Vagina (tissue), 2 donors: Measurements from ENCODE around the gene ADAMTS9. TPM values are rescaled to one million over a fixed set of nuclear protein-coding genes. Genes with fewer than 3 reads are reported as not detected.

Experiments used
- DNase-seq, 2 donors: peaks; one replicate each; pipeline ENCODE4 v3.0.0-alpha.2; 2017; ENCODE audit errors: extremely low spot score in 2 of 2
- H3K27ac ChIP-seq: fragments of 200-600 bp; sonication (generic); one replicate; pipeline ENCODE4 v1.5.1; 2019
- H3K27me3 ChIP-seq: fragments of 200-600 bp; sonication (generic); one replicate; pipeline ENCODE4 v1.5.1; 2019
- H3K36me3 ChIP-seq, 2 donors: fragments of 200-600 bp; sonication (generic); one replicate each; pipeline ENCODE4 v1.5.1; 2017 to 2019
- H3K4me1 ChIP-seq: fragments of 200-600 bp; sonication (generic); one replicate; pipeline ENCODE4 v1.5.1; 2019
- H3K4me3 ChIP-seq, 2 donors: fragments of 200-600 bp; sonication (generic); 1 replicate in 1 of 2; 2 replicates in 1 of 2; pipeline ENCODE4 v1.5.1; 2016 to 2019
- H3K9me3 ChIP-seq: fragments of 200-600 bp; sonication (generic); one replicate; pipeline ENCODE4 v1.5.1; 2019
- CTCF ChIP-seq, 3 experiments: fragments of 450-650 bp in 2 of 3; fragments of 200-600 bp in 1 of 3; sonication (generic) in 1 of 3; IDR thresholded peaks; one replicate each; pipeline ENCODE4 v1.5.1; 2017 to 2019; ENCODE audit warnings: antibody characterized with exemption in 3 of 3, mild to moderate bottlenecking in 2 of 3, moderate library complexity in 2 of 3
- POLR2A ChIP-seq, 2 donors: fragments of 450-650 bp; IDR thresholded peaks; one replicate each; pipeline ENCODE4 v1.6.1; 2017; ENCODE audit warnings: antibody characterized with exemption in 2 of 2, mild to moderate bottlenecking in 2 of 2, moderate library complexity in 2 of 2
- POLR2AphosphoS5 ChIP-seq, 2 donors: sonication (generic); formaldehyde crosslinking; IDR thresholded peaks; one replicate each; pipeline ENCODE4 v1.9.0; 2017; ENCODE audit warnings: antibody characterized with exemption in 2 of 2, mild to moderate bottlenecking in 2 of 2, low read depth in 1 of 2; ENCODE audit not compliant: insufficient read depth in 1 of 2
- intact Hi-C: fragments of 100-400 bp; cut with DNase I; formaldehyde crosslinking; loops from one replicate; pipeline ENCODE4 v1.15.1; 2023
- total RNA-seq: library from RNA; depleted of rRNA; stranded (reverse); fragments of >200 nt; gene quantifications from one replicate; pipeline ENCODE4 v1.2.3, GENCODE V29; 2016

Gene ADAMTS9
- total RNA-seq, 1 donor from 2014 or later, result 118 TPM

- H3K27me3 ChIP-seq, result no peaks in the 10 kb centered on the region
- H3K4me3 ChIP-seq, result no peak overlapping the region
- intact Hi-C loops, result no loop called here
- TF ChIP-seq POLR2A (IDR thresholded peaks at IDR 0.05) (no peak), CTCF (IDR thresholded peaks at IDR 0.05) (no peak), POLR2AphosphoS5 (IDR thresholded peaks at IDR 0.05; ENCODE audit: insufficient read depth in 1 of 2, low read depth in 1 of 2) (no peak)
- DNase-seq, result no peak
- H3K36me3 ChIP-seq, result no peaks in the 10 kb centered on the region
- no peak overlapping the region for H3K27ac ChIP-seq
- no peaks in the 10 kb centered on the region for H3K4me1 ChIP-seq
- H3K9me3 ChIP-seq, result no peaks in the 10 kb centered on the region
These were observed 192.5 kb downstream of the ADAMTS9 start for GRCh38 chr3:64495121-64495780.

- no peaks in the 10 kb centered on the region for H3K36me3 ChIP-seq
- peaks cover under 1% of the 10 kb centered on the region for H3K4me1 ChIP-seq
- no peaks in the 10 kb centered on the region for H3K9me3 ChIP-seq
- no peak overlapping the region for H3K27ac ChIP-seq
- no peak overlapping the region for H3K4me3 ChIP-seq
- DNase-seq, result no peak
- TF ChIP-seq POLR2AphosphoS5 (IDR thresholded peaks at IDR 0.05; ENCODE audit: insufficient read depth in 1 of 2, low read depth in 1 of 2), result no peak
- TF ChIP-seq POLR2A (IDR thresholded peaks at IDR 0.05), result no peak
- TF ChIP-seq CTCF (IDR thresholded peaks at IDR 0.05), result no peak
- no peaks in the 10 kb centered on the region for H3K27me3 ChIP-seq
- intact Hi-C loops, result no loop called here
These were observed 193.3 kb downstream of the ADAMTS9 start for GRCh38 chr3:64494526-64494925.

GRCh38 chr3:64493149-64493548, 194.7 kb downstream of the ADAMTS9 start:
- no peaks in the 10 kb centered on the region for H3K27me3 ChIP-seq
- H3K36me3 ChIP-seq, result no peaks in the 10 kb centered on the region
- H3K9me3 ChIP-seq, result no peaks in the 10 kb centered on the region
- intact Hi-C loops, result no loop called here
- no peak overlapping the region for H3K27ac ChIP-seq
- TF ChIP-seq POLR2AphosphoS5 (IDR thresholded peaks at IDR 0.05; ENCODE audit: insufficient read depth in 1 of 2, low read depth in 1 of 2) (no peak), CTCF (IDR thresholded peaks at IDR 0.05) (no peak), POLR2A (IDR thresholded peaks at IDR 0.05) (no peak)
- no peak for DNase-seq
- H3K4me1 ChIP-seq, result peaks cover 5% of the 10 kb centered on the region
- H3K4me3 ChIP-seq, result no peak overlapping the region

GRCh38 chr3:64491843-64492242, 196.0 kb downstream of the ADAMTS9 start:
- H3K27ac ChIP-seq, result no peak overlapping the region
- no peaks in the 10 kb centered on the region for H3K36me3 ChIP-seq
- DNase-seq, result no peak
- no peaks in the 10 kb centered on the region for H3K9me3 ChIP-seq
- H3K4me3 ChIP-seq, result no peak overlapping the region
- intact Hi-C loops, result no loop called here
- TF ChIP-seq POLR2A (IDR thresholded peaks at IDR 0.05) (no peak), POLR2AphosphoS5 (IDR thresholded peaks at IDR 0.05; ENCODE audit: insufficient read depth in 1 of 2, low read depth in 1 of 2) (no peak), CTCF (IDR thresholded peaks at IDR 0.05) (no peak)
- peaks cover 5% of the 10 kb centered on the region for H3K4me1 ChIP-seq
- H3K27me3 ChIP-seq, result no peaks in the 10 kb centered on the region

GRCh38 chr3:64490180-64490724, 197.5 kb downstream of the ADAMTS9 start:
- TF ChIP-seq POLR2AphosphoS5 (IDR thresholded peaks at IDR 0.05; ENCODE audit: insufficient read depth in 1 of 2, low read depth in 1 of 2) (no peak), POLR2A (IDR thresholded peaks at IDR 0.05) (no peak), CTCF (IDR thresholded peaks at IDR 0.05) (no peak)
- Histone ChIP-seq H3K27ac (no peak overlapping the region), H3K36me3 (no peaks in the 10 kb centered on the region), H3K4me1 (peaks cover 5% of the 10 kb centered on the region), H3K9me3 (no peaks in the 10 kb centered on the region), H3K4me3 (no peak overlapping the region), H3K27me3 (no peaks in the 10 kb centered on the region)
- no peak for DNase-seq
- intact Hi-C loops, result no loop called here
